GM19193 (cell line): Measurements from ENCODE around the gene CRADD.

Source experiments
- POLR2A ChIP-seq: IDR thresholded peaks from 4 replicates; pipeline ENCODE4 v1.6.1; 2011; ENCODE audit not compliant: insufficient read depth, insufficient read length; ENCODE audit errors: extremely low read depth

The CRADD gene

GRCh38 chr12:93766371-93766770, 89.2 kb downstream of the CRADD start:
- no peak for TF ChIP-seq POLR2A

DNA sequence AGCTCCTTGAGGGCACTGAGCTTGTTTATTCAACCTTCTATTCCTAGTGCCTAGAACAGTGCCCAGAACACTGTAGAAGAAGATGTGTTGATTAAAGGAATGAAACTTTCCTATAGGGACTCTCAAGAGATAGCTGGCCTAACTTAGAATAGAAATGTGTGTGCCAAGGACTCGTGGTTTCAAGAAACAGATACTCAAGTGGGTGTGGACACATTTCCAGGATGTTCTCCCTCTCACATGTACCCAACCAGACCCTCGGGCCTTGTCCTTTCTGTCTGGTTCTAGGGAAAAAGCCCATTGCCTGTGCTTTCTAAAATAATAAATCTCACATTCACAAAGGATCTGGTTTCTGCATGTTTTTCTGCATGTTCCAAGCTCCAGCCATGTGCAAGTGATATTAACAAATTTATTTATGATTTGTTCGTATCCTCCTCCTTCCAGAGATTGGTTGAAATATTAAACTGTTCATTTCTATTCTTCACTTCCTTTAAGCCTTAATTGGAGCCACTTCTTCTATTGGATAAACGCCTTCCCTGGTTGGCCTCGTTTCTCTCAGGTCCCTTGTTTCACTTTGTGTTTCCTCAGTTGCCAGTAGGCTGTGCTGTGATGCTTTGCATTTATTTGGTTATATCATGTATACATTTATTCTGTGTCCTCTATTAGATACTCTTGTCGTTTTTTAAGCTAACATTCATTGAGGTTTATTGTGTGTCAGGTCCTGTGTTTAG, 89.8 kb downstream of the CRADD start:
- no peak for TF ChIP-seq POLR2A

- TF ChIP-seq POLR2A, result no peak
Measured at GRCh38 chr12:93767524-93767863, 90.3 kb downstream of the CRADD start.

DNA sequence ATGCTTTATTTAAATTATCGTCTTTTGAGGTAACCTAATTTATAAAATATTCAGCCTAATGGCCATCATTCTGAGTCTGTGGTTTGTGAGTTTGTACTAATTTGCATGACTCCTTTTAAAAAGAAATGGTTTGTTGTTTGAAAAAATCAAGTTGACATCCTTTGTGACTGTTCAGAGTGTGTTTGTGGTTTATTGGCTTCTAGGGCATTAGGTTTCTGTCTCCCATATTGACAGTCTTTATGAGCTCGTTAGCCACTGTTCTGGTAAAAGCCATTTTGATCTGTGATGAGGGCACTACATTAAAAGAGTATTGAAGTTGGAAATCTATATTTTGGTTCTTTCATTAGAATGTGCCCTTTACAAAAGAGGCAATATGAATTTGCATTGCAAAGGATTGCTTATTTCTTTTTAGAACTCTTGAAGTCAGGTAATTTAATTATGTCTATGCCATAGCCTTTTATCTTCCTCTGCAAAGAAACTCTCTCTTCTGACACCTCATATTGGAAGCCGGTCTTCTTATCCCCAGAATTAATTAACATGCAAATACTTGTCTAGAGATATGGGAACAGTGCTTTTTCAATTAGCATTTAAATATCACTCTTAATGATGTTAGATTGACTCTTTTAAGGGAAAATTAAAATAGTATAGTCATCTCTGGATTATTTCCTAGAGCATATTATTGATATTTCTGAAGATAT, 95.0 kb downstream of the CRADD start:
- TF ChIP-seq POLR2A, result no peak

DNA sequence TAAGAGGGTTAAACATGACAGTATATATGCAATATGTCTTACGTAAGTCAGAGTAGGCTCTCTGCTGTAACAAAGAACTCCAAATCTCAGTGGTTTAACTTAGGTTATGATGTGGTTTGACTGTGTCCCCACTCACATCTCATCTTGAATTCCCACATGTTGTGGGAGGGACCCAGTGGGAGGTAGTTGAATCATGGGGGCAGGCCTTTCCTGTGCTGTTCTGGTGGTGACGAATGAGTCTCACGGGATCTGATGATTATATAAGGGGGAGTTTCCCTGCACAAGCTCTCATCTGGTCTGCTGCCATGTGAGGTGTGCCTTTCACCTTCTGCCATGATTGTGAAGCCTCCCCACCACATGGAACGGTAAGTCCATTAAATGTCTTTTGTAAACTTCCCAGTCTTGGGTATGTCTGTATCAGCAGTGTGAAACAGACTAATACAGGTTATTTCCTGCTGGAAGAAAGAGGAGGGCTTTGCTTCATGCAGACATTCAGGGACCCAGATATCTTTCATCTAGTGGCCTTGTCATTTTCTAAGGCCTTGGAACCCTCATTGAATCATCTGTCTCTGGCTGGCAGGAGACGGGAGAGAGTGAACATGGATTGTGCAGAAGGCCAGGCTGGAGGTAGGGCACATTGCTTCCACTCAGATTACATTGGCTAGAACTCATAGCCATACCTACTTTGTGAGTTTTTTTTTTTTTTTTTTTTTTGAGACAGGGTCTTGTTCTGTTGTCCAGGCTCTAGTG, 96.1 kb downstream of the CRADD start:
- no peak for TF ChIP-seq POLR2A

- no peak for TF ChIP-seq POLR2A
Measured at GRCh38 chr12:93776581-93777018, 99.4 kb downstream of the CRADD start.

GRCh38 chr12:93777254-93777653, 100.1 kb downstream of the CRADD start:
- no peak for TF ChIP-seq POLR2A

GRCh38 chr12:93778306-93778705, 101.1 kb downstream of the CRADD start:
- no peak for TF ChIP-seq POLR2A

GRCh38 chr12:93778766-93779165, 101.6 kb downstream of the CRADD start:
- TF ChIP-seq POLR2A, result no peak

- no peak for TF ChIP-seq POLR2A
Measured at GRCh38 chr12:93780101-93780641, 103.0 kb downstream of the CRADD start.

GRCh38 chr12:93782853-93783252, 105.7 kb downstream of the CRADD start:
- no peak for TF ChIP-seq POLR2A

GRCh38 chr12:93783832-93784231, 106.7 kb downstream of the CRADD start:
- TF ChIP-seq POLR2A, result no peak

DNA sequence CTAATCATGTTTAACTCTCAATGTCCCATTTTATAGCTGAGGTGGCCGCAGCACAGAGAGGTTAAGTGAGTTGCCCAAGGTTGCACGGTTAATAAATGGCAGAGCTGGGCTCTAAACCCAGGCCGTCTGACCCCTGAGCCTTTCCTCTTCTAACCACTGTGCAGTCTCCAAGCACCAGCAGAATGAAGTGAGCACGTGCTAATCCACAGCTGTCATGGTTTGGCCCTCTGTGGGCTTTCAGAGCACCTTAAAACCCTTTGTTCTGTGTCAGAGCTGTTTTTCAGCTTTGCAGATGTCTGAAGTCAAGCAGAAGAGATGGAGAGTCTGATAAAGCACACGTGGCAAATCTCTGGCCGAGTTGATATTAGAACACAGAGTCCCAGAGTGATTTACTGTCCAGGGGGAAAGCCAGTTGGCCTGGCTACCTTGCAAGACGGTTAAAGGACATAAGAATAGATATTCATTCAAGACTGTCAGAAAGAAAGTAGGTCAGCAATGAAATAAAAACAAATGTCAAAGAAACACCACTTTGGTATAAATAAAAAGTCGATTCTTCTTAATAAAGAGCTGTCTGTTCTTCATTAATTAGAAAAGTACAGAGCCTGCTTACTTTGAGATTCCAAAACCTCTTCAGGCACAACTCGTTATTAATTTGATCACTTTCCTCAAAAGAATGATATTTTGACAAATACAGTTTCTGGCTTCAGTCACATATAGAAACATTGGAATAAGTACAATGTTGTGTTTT, 107.3 kb downstream of the CRADD start:
- no peak for TF ChIP-seq POLR2A

DNA sequence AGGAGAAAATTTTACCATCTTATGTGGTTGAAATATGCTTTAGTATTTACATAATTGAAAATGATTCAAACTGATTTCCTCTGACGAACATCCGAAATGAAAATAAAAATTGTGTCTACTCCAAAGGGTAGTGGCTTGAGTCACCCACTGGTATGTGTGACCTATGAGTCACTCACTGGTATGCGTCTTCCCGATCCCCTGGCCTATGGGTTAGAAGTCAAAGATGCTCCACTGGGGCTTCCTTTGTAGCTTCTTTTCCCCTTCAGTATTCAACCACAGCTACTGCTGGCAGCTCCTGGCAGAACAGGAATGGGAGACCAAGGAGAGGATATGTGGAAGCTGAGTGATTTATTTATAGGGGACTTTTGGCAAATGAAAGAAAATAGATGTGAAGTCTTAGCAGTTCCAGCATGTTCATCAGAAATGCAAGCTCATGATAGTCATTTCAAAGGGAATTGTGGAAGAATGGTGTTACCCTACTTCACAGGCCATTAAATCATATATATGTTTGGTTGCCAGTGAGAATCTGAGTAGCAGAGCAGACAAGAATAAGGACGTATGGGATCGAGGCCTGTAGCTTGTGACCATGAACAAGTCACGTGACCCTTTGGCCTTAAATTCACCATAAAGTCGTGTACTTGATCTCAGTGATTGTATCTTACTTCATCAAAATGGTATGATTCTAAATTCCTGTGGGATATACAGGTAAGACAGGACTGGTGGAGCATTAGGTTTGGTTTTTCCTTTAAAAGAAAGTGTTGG, 108.3 kb downstream of the CRADD start:
- TF ChIP-seq POLR2A, result no peak

DNA sequence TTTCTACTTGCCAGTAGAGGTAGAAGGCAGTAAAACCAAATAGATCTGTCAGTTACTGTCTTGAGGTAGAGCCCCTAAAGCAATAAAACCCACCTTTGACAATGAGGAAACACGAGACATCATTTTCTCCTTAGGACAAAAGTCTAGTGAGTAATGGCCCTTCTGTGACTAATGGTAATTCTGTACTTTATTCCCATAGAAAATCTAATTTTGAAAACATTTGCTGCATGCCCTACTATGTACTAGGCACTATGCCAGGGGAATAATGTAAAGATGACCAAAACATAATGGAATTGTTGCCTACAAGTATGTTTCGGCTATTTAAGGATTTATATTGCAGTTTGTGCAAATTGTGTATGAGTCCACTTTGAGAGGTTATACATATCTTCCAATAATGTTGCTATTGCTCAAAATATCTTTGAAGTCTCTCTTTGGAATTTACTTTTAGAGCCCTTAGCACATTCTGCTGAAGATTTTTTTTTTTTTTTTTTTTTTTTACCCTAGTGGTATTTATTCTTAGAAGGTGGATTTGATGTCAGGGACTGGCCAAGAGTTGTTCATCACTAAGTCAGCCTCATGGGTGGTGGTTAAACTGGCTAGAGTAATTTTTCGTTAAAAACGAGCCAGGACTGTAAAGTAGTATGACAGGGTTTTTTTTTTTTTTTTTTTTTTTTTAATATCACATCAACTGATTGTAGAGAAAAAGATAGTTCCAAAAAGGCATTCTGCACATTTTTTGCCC, 109.7 kb downstream of the CRADD start:
- no peak for TF ChIP-seq POLR2A
